Activated CD4-positive, alpha-beta memory T cell treated with anti-CD3 and anti-CD28 coated beads, Interleukin-2, amount 10 ng/mL, durations not matched to agents 7 days and 5 days (primary cell): Measurements from ENCODE around the gene RNF208. TPM values are rescaled to one million over a fixed set of nuclear protein-coding genes. Genes with fewer than 3 reads are reported as not detected.

Experiments
- CTCF ChIA-PET: fragments of 350-600 bp; sonication (Branson Sonifier 250); formaldehyde crosslinking; loops from one replicate; lab custom pipeline; 2021; ENCODE audit warnings: antibody characterized with exemption, inconsistent platforms; lab: Charles Lee
- POLR2A ChIA-PET: fragments of 350-600 bp; sonication (Branson Sonifier 250); formaldehyde crosslinking; loops from one replicate; lab custom pipeline; 2021; ENCODE audit warnings: antibody characterized with exemption; lab: Charles Lee
- DNase-seq: peaks from one replicate; pipeline ENCODE4 v3.0.0-alpha.2; 2020
- H3K27ac Mint-ChIP-seq: one replicate; pipeline ENCODE4 v1.8.0; 2021; ENCODE audit warnings: mild to moderate bottlenecking, mixed read lengths
- H3K27me3 Mint-ChIP-seq: one replicate; pipeline ENCODE4 v1.8.0; 2021; ENCODE audit warnings: mixed read lengths
- H3K36me3 Mint-ChIP-seq: one replicate; pipeline ENCODE4 v1.8.0; 2021; ENCODE audit warnings: low read depth, mixed read lengths
- H3K4me1 Mint-ChIP-seq: one replicate; pipeline ENCODE4 v1.8.0; 2021; ENCODE audit warnings: mixed read lengths
- H3K4me3 Mint-ChIP-seq: one replicate; pipeline ENCODE4 v1.8.0; 2021; ENCODE audit warnings: mild to moderate bottlenecking, mixed read lengths
- H3K9me3 Mint-ChIP-seq: one replicate; pipeline ENCODE4 v1.8.0; 2021; ENCODE audit warnings: mixed read lengths
- total RNA-seq, 2 experiments: library from RNA; stranded (reverse); gene quantifications; one replicate each; pipeline ENCODE4 v1.2.3, GENCODE V29; 2021

Gene RNF208
- total RNA-seq, 2 experiments from 2014 or later, result 2.2 to 2.5 TPM

GRCh38 chr9:137234055-137234697 is 12.1 kb upstream of the RNF208 start:
- Mint-ChIP-seq H3K27ac (no peak overlapping the region), H3K4me3 (no peak overlapping the region), H3K27me3 (no peaks in the 10 kb centered on the region), H3K9me3 (no peaks in the 10 kb centered on the region), H3K4me1 (peaks cover 18% of the 10 kb centered on the region), H3K36me3 (no peaks in the 10 kb centered on the region)
- ChIA-PET POLR2A (interaction anchor here (0.7 kb wide), 1 partner anchor 46 kb away, joined by 3 read pairs; no protein-coding TSS in a partner anchor), CTCF (no interaction called here)
- DNase-seq, result no peak

DNA sequence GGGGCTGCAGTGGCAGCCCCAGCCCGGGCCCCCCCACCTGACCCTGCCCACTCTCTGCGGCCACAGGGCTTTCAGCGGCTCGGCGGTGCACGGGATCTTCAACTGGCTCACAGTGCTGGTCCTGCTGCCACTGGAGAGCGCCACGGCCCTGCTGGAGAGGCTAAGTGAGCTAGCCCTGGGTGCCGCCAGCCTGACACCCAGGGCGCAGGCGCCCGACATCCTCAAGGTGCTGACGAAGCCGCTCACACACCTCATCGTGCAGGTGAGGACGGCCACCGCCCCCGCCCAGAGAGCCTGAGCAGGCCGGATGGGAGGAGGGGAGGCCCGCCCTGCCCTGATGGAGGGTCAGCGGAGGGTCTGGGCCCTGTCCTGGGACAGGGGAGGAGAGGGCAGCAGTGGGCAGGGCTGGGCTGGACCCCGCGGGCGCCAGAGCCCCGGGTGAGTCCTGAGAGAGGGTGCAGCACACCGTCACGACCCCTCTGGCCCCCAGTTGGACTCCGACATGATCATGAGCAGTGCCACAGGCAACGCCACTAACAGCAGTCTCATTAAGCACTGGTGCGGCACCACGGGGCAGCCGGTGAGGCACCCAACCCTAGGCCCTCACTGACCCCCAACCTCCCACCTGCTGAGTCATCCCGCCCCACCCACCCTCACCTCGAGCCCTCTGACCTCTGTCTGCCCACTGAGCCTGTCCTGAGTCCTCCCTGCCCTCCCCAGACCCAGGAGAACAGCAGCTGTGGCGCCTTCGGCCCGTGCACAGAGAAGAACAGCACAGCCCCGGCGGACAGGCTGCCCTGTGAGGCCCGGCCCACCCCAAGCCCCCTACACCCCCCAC is 11.3 kb upstream of the RNF208 start:
- H3K4me3 Mint-ChIP-seq, result no peak overlapping the region
- CTCF ChIA-PET, result no interaction called here
- POLR2A ChIA-PET, result interaction anchor here (0.7 kb wide), 1 partner anchor 46 kb away, joined by 3 read pairs; no protein-coding TSS in a partner anchor
- no peaks in the 10 kb centered on the region for H3K27me3 Mint-ChIP-seq
- peaks cover 10% of the 10 kb centered on the region for H3K4me1 Mint-ChIP-seq
- no peaks in the 10 kb centered on the region for H3K36me3 Mint-ChIP-seq
- H3K9me3 Mint-ChIP-seq, result no peaks in the 10 kb centered on the region
- no peak overlapping the region for H3K27ac Mint-ChIP-seq
- DNase-seq, result no peak

GRCh38 chr9:137232510-137232909 is 10.5 kb upstream of the RNF208 start:
- no peaks in the 10 kb centered on the region for H3K27me3 Mint-ChIP-seq
- ChIA-PET CTCF (no interaction called here), POLR2A (no interaction called here)
- no peak overlapping the region for H3K4me3 Mint-ChIP-seq
- H3K36me3 Mint-ChIP-seq, result no peaks in the 10 kb centered on the region
- H3K27ac Mint-ChIP-seq, result no peak overlapping the region
- H3K9me3 Mint-ChIP-seq, result no peaks in the 10 kb centered on the region
- peaks cover 7% of the 10 kb centered on the region for H3K4me1 Mint-ChIP-seq
- DNase-seq, result no peak

GRCh38 chr9:137232101-137232500 is 10.1 kb upstream of the RNF208 start:
- no peaks in the 10 kb centered on the region for H3K9me3 Mint-ChIP-seq
- peaks cover 7% of the 10 kb centered on the region for H3K4me1 Mint-ChIP-seq
- no peak overlapping the region for H3K27ac Mint-ChIP-seq
- ChIA-PET CTCF (no interaction called here), POLR2A (interaction anchor here (3.2 kb wide), 1 partner anchor 8 kb away, joined by 16 read pairs; the partner anchor contains the start of gene TUBB4B)
- no peaks in the 10 kb centered on the region for H3K27me3 Mint-ChIP-seq
- DNase-seq, result no peak
- no peaks in the 10 kb centered on the region for H3K36me3 Mint-ChIP-seq
- H3K4me3 Mint-ChIP-seq, result no peak overlapping the region

DNA sequence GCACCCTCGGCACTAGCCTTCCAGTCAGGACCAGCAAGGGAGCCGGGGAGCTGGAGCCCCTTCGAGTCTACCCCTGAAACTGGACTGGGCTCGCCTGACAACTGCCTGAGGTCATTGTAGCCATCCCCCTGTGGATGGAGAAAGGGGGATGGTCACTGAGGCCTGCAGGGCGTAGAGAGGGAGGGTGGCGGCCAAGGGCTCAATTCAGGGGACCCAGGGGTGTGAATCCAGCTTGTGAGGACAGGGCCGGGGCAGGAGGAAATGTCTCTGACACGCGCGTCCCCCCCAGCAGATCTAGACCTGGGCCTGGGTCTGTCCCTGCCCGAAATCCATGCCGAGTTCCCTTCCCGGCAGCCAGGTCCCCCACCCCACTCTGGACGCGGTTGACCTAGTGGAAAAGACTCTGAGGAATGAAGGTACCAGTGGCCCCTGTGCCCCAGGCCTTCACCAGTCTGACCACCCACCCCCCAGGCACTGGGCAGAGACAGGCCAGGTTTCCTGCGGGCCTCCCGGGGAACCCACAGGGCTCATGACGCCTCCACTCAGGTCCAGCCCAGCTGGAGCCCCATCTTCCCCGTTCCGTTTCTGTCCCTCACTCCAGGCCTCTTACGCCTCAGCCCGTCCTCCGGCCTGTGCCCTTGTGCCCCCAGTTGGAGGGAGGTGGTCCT is 9.5 kb upstream of the RNF208 start:
- H3K27me3 Mint-ChIP-seq, result no peaks in the 10 kb centered on the region
- H3K9me3 Mint-ChIP-seq, result no peaks in the 10 kb centered on the region
- no peak for DNase-seq
- no peak overlapping the region for H3K4me3 Mint-ChIP-seq
- no peaks in the 10 kb centered on the region for H3K36me3 Mint-ChIP-seq
- ChIA-PET POLR2A (interaction anchor here (3.2 kb wide), 1 partner anchor 9 kb away, joined by 16 read pairs; the partner anchor contains the start of gene TUBB4B), CTCF (no interaction called here)
- no peak overlapping the region for H3K27ac Mint-ChIP-seq
- H3K4me1 Mint-ChIP-seq, result peaks cover 6% of the 10 kb centered on the region

GRCh38 chr9:137230705-137231371 is 8.8 kb upstream of the RNF208 start, which contains the start of gene SLC34A3:
TSS of gene SLC34A3 (plus strand) at chr9:137230901. CDS start at chr9:137231703, 802 bp downstream.
- POLR2A ChIA-PET, result interaction anchor here (1.3 to 3.2 kb wide), 3 partner anchors 10 to 24 kb away, joined by 3 to 16 read pairs (median 4); partner anchors contain the start of gene TUBB4B
- no peak for DNase-seq
- Mint-ChIP-seq H3K36me3 (no peaks in the 10 kb centered on the region), H3K4me1 (peaks cover 7% of the 10 kb centered on the region), H3K4me3 (no peak within 1 kb of the TSS), H3K27ac (no peak within 1 kb of the TSS), H3K9me3 (no peaks in the 10 kb centered on the region), H3K27me3 (no peaks in the 10 kb centered on the region)
- CTCF ChIA-PET, result no interaction called here

GRCh38 chr9:137229903-137230704 is 8.1 kb upstream of the RNF208 start:
- POLR2A ChIA-PET, result interaction anchor here (1.0 to 3.2 kb wide), 4 partner anchors 10 to 25 kb away, joined by 3 to 16 read pairs (median 4); partner anchors contain the start of genes NDOR1, TMEM203 and TUBB4B
- H3K4me3 Mint-ChIP-seq, result no peak overlapping the region
- no peaks in the 10 kb centered on the region for H3K36me3 Mint-ChIP-seq
- no peak for DNase-seq
- CTCF ChIA-PET, result interaction anchor here (1.0 kb wide), 1 partner anchor 102 kb away, joined by 3 read pairs; no protein-coding TSS in a partner anchor
- no peaks in the 10 kb centered on the region for H3K27me3 Mint-ChIP-seq
- no peak overlapping the region for H3K27ac Mint-ChIP-seq
- no peaks in the 10 kb centered on the region for H3K9me3 Mint-ChIP-seq
- peaks cover 12% of the 10 kb centered on the region for H3K4me1 Mint-ChIP-seq

DNA sequence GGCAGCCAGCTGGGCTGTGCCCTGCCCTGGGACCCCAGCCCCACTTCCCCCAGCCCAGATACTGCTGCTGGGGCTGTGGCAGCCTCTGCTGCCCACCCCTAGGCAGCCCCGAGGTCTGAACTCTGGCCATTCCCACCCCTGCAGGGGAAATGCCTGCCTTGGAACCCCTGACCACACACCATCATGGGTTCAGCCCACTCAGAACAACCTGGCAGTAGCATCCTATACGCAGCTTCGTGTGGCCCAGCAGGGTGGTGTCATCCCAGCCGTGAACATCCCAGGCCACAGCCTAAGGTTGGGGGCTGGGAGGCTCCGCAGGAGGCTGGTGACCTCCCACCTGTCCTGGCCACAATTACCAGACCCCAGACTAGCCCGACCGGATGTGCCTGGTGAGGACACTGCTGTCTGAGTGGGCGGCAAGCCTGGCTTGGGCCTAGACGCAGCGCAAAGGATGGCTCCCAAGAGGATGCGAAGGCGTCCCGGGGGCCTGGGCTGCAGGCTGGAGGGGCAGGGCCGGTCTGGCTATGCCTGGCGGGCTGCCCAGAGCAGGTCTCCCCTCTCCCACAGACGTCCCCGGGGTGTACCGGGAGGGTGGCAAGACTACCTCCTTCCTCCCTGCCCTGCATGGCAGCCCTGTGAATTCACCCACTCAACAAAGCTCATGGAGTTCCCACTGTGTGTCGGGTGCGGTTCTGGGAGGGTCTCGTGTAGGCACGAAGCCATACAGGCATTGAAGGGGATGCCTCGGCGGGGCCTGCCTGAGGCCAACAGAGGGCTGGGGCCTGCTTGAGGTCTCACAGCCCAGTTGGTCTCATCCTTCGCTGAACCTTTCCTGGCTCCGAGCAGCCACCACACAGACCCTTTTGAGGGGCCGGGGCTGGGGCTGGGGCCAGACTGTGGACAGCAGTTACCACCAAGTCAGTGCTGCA is 7.2 kb upstream of the RNF208 start:
- CTCF ChIA-PET, result interaction anchor here (1.0 kb wide), 1 partner anchor 102 kb away, joined by 3 read pairs; no protein-coding TSS in a partner anchor
- POLR2A ChIA-PET, result interaction anchor here (1.0 to 3.2 kb wide), 4 partner anchors 11 to 24 kb away, joined by 3 to 16 read pairs (median 4); partner anchors contain the start of genes NDOR1, TMEM203 and TUBB4B
- no peaks in the 10 kb centered on the region for H3K9me3 Mint-ChIP-seq
- no peak for DNase-seq
- no peaks in the 10 kb centered on the region for H3K36me3 Mint-ChIP-seq
- H3K4me1 Mint-ChIP-seq, result peaks cover 18% of the 10 kb centered on the region
- no peak overlapping the region for H3K4me3 Mint-ChIP-seq
- no peaks in the 10 kb centered on the region for H3K27me3 Mint-ChIP-seq
- H3K27ac Mint-ChIP-seq, result no peak overlapping the region

GRCh38 chr9:137228506-137228967 is 6.5 kb upstream of the RNF208 start:
- Mint-ChIP-seq H3K9me3 (no peaks in the 10 kb centered on the region), H3K27ac (no peak overlapping the region), H3K4me3 (no peak overlapping the region), H3K27me3 (no peaks in the 10 kb centered on the region), H3K36me3 (no peaks in the 10 kb centered on the region), H3K4me1 (peaks cover 21% of the 10 kb centered on the region)
- POLR2A ChIA-PET, result interaction anchor here (1.1 to 6.5 kb wide), 3 partner anchors 12 to 27 kb away, joined by 3 to 63 read pairs (median 16); partner anchors contain the start of gene TUBB4B
- no peak for DNase-seq
- CTCF ChIA-PET, result interaction anchor here (1.4 to 3.2 kb wide), 3 partner anchors 8 to 99 kb away, joined by 6 to 18 read pairs (median 7); partner anchors contain the start of gene TUBB4B

- ChIA-PET CTCF (interaction anchor here (1.0 to 3.2 kb wide), 13 partner anchors 9 to 160 kb away, joined by 3 to 18 read pairs (median 6); partner anchors contain the start of genes ANAPC2, MAN1B1, SSNA1 and TPRN), POLR2A (interaction anchor here (1.1 to 6.5 kb wide), 5 partner anchors 12 to 140 kb away, joined by 3 to 63 read pairs (median 4); partner anchors contain the start of gene TUBB4B)
- no peaks in the 10 kb centered on the region for H3K9me3 Mint-ChIP-seq
- H3K4me1 Mint-ChIP-seq, result peaks cover 24% of the 10 kb centered on the region
- H3K27ac Mint-ChIP-seq, result no peak overlapping the region
- no peaks in the 10 kb centered on the region for H3K27me3 Mint-ChIP-seq
- no peak for DNase-seq
- H3K36me3 Mint-ChIP-seq, result no peaks in the 10 kb centered on the region
- no peak overlapping the region for H3K4me3 Mint-ChIP-seq
These were observed 5.9 kb upstream of the RNF208 start for GRCh38 chr9:137227853-137228505.
